A673 (cell line): ENCODE measurements around the gene VPS26B. TPM values are rescaled to one million over a fixed set of nuclear protein-coding genes. Genes with fewer than 3 reads are reported as not detected.

Source experiments
- BruUV-seq: library from RNA; stranded (reverse); fragments of 400-500 nt; replicated peaks from 2 replicates; lab custom pipeline; 2021; lab: Mats Ljungman, UMichigan
- CTCF ChIA-PET: fragments of 300-600 bp; sonication (Branson Sonifier 250); formaldehyde crosslinking; loops from one replicate; lab custom pipeline; 2022; ENCODE audit warnings: antibody characterized with exemption; lab: Charles Lee
- POLR2A ChIA-PET: fragments of 300-600 bp; sonication (Branson Sonifier 250); formaldehyde crosslinking; loops from one replicate; lab custom pipeline; 2022; ENCODE audit warnings: antibody characterized with exemption; ENCODE audit not compliant: low non-redundant PET; lab: Charles Lee
- DNase-seq: peaks from one replicate; pipeline ENCODE4 v3.0.0-alpha.2; 2015; ENCODE audit warnings: low spot score
- H3K27ac ChIP-seq: fragments of 200-600 bp; sonication (generic); 2 replicates; pipeline ENCODE4 v1.5.1; 2016; ENCODE audit warnings: mixed run types, low read depth, mild to moderate bottlenecking, mixed read lengths, antibody characterized with exemption, low read length; ENCODE audit not compliant: poor library complexity, severe bottlenecking
- H3K27me3 ChIP-seq: fragments of 200-600 bp; sonication (generic); replicated peaks from 2 replicates; pipeline ENCODE4 v1.6.1; 2017; ENCODE audit warnings: mixed run types, low read depth, mild to moderate bottlenecking, mixed read lengths, antibody characterized with exemption, low read length; ENCODE audit not compliant: insufficient read depth, poor library complexity
- H3K36me3 ChIP-seq: fragments of 200-600 bp; sonication (generic); 2 replicates; pipeline ENCODE4 v1.6.1; 2016; ENCODE audit warnings: mixed run types, mild to moderate bottlenecking, mixed read lengths, antibody characterized with exemption, low read length; ENCODE audit not compliant: insufficient read depth, poor library complexity, severe bottlenecking
- H3K4me1 ChIP-seq: fragments of 200-600 bp; sonication (generic); 2 replicates; pipeline ENCODE4 v1.6.1; 2017; ENCODE audit warnings: mixed run types, mild to moderate bottlenecking, mixed read lengths, antibody characterized with exemption, low read length; ENCODE audit not compliant: insufficient read depth, poor library complexity, severe bottlenecking
- H3K4me3 ChIP-seq: fragments of 200-600 bp; sonication (generic); 2 replicates; pipeline ENCODE4 v1.5.1; 2016; ENCODE audit warnings: low read depth, mixed run types, mild to moderate bottlenecking, mixed read lengths, low read length; ENCODE audit not compliant: poor library complexity, severe bottlenecking
- H3K9me3 ChIP-seq: fragments of 200-600 bp; sonication (generic); 2 replicates; pipeline ENCODE4 v1.6.1; 2016; ENCODE audit warnings: mixed run types, low read depth, mild to moderate bottlenecking, mixed read lengths, antibody characterized with exemption, low read length; ENCODE audit not compliant: poor library complexity, severe bottlenecking
- EZH2 ChIP-seq: fragments of 200-600 bp; sonication (generic); IDR thresholded peaks from 2 replicates; pipeline ENCODE4 v1.6.1; 2017; ENCODE audit warnings: borderline replicate concordance, low read depth, mild to moderate bottlenecking, mixed read lengths, antibody characterized with exemption, low read length; ENCODE audit not compliant: poor library complexity, severe bottlenecking
- intact Hi-C: fragments of 100-400 bp; cut with micrococcal nuclease; formaldehyde crosslinking; loops from one replicate; pipeline ENCODE4 v1.10.0; 2022; ENCODE audit not compliant: unreplicated experiment
- total RNA-seq: library from RNA; stranded (reverse); gene quantifications from 2 replicates; pipeline ENCODE4 v1.2.3, GENCODE V29; 2021
- TF ChIP-seq, protein P1 (sequence below): fragments of 300-800, 200-600 bp; sonication (generic); conservative IDR thresholded peaks from 2 replicates; pipeline ENCODE4 v1.5.1; 2017; ENCODE audit warnings: low read depth, mild to moderate bottlenecking, antibody characterized with exemption, low read length, moderate library complexity, mixed read lengths

The VPS26B gene
- total RNA-seq, 1 experiment from 2014 or later = 51.3 TPM

DNA sequence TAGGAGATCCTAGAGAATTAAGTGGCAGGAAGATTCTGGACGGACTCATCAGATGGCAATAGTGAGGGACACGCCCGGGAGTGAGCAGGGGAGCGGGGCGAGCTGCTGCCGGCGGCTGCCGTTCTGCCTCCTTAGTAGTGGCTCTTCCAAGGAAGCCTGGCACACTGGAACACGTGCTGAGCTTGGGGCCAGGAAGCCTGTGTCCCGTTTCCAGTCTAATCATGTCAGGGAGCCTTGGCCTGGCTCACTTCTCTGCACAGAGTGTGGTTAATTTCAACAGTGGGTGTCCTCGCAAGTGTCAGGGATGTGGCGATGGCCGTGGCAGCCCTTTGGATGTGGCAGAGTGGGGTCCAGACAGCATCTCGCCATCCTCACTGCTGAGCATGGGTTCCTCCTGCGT is 68.2 kb downstream of the VPS26B start:
- POLR2A ChIA-PET = no interaction called here
- BruUV-seq = no TSS peak
- CTCF ChIA-PET = no interaction called here
- Histone ChIP-seq H3K4me1 (no peaks in the 10 kb centered on the region), H3K36me3 (no peaks in the 10 kb centered on the region), H3K27ac (no peak overlapping the region), H3K27me3 (no peaks in the 10 kb centered on the region), H3K4me3 (no peak overlapping the region), H3K9me3 (no peaks in the 10 kb centered on the region)
- intact Hi-C loops = no loop called here
- TF ChIP-seq EZH2 = no peak
- TF ChIP-seq, protein P1, sequence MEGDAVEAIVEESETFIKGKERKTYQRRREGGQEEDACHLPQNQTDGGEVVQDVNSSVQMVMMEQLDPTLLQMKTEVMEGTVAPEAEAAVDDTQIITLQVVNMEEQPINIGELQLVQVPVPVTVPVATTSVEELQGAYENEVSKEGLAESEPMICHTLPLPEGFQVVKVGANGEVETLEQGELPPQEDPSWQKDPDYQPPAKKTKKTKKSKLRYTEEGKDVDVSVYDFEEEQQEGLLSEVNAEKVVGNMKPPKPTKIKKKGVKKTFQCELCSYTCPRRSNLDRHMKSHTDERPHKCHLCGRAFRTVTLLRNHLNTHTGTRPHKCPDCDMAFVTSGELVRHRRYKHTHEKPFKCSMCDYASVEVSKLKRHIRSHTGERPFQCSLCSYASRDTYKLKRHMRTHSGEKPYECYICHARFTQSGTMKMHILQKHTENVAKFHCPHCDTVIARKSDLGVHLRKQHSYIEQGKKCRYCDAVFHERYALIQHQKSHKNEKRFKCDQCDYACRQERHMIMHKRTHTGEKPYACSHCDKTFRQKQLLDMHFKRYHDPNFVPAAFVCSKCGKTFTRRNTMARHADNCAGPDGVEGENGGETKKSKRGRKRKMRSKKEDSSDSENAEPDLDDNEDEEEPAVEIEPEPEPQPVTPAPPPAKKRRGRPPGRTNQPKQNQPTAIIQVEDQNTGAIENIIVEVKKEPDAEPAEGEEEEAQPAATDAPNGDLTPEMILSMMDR = no peak
- no peak for DNase-seq

DNA sequence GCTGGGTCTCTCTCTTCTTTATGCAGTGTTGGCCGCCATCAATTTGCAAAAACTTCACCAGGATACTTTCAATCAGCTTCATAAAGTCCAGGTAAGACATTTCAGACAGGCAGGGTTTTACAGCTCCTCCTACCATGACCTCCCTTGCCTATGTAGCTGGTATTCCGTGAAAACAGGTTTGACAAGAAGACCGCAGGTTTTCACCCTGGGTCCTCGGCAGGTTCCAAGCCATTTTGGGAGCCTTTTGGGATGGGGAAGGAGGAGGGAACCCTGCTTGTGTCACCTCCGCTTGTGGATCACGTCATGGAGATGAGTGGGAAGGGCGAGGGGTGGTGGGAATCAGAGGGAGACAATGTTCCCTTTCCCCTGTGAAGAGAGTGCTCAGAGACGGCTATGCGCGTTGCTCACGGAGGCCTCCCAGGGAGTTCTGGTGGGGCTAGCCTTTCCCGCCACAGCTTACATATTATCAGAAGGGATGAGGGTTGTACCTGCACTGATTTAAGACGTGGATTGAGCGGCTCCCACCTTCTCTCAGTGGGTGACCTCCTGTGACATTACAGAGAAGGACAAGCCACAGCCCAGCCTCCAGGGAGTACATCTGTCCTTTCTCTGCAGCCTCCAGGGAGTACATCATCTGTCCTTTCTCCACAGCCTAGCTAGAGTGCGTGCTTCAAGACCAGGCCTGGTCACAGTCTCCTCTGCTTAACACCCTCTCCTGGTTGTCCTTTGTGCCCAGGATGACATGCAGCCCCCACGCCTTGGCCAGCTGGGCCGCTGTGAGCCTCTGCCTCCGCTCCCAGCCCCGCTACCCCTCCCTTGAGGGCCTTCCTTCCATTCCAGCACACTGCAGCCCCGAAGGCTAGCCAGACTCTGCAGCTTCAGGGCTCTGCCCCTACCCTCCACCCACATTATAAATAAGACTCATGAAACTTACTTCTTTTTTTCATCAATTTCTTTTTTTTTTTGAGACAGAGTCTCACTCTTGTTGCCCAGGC is 68.9 kb downstream of the VPS26B start:
- DNase-seq = no peak

DNA sequence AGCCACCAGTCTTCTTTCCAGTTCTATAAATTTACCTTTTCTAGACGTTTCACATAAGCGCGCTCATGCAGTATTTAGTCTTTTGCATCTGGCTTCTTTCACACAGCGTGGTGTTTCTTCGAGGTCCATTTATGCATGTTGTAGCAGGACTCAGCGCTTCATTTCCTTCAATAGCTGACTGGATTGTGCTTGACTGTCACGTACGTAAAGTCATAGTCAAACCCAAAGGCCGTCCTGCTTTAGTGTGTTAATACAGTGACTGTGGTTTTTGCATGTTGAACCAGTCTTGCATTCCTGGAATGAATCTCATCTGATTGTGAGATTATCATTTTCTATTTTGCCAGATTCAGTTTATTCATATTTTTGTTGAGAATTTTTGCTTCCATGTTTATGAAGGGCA is 70.2 kb downstream of the VPS26B start:
- TF ChIP-seq, protein P1 = no peak
- no peak for TF ChIP-seq EZH2
- no peak for DNase-seq
- Histone ChIP-seq H3K4me1 (no peaks in the 10 kb centered on the region), H3K27me3 (no peaks in the 10 kb centered on the region), H3K27ac (no peak overlapping the region), H3K9me3 (no peaks in the 10 kb centered on the region), H3K36me3 (no peaks in the 10 kb centered on the region), H3K4me3 (no peak overlapping the region)
- CTCF ChIA-PET = no interaction called here
- intact Hi-C loops = no loop called here
- no TSS peak for BruUV-seq
- POLR2A ChIA-PET = no interaction called here

More for the DNA sequence above, 68.9 kb downstream of the VPS26B start:
- TF ChIP-seq EZH2 = no peak
- TF ChIP-seq, protein P1 = no peak
- Histone ChIP-seq H3K36me3 (no peaks in the 10 kb centered on the region), H3K9me3 (no peaks in the 10 kb centered on the region), H3K4me1 (no peaks in the 10 kb centered on the region), H3K4me3 (no peak overlapping the region), H3K27me3 (no peaks in the 10 kb centered on the region), H3K27ac (no peak overlapping the region)
- no TSS peak for BruUV-seq
- intact Hi-C loops = no loop called here
- ChIA-PET CTCF (no interaction called here), POLR2A (no interaction called here)

Other genes starting within 250 kb of the VPS26B start
- 9.0 and 14.5 TPM in 2 replicates for gene JAM3, start 155.6 kb upstream of the VPS26B start, total RNA-seq
- 120 and 127 TPM in 2 replicates for gene NCAPD3, start 704 bp upstream of the VPS26B start, total RNA-seq
- gene THYN1, start 28.7 kb downstream of the VPS26B start, total RNA-seq = 57.2 and 60.2 TPM in 2 replicates
- gene ACAD8, start 28.9 kb downstream of the VPS26B start, total RNA-seq = 32.3 and 34.8 TPM in 2 replicates
- gene GLB1L3, start 51.7 kb downstream of the VPS26B start, total RNA-seq = 0.09 and 0.17 TPM in 2 replicates
- gene GLB1L2, start 107.3 kb downstream of the VPS26B start, total RNA-seq = 21.7 and 22.6 TPM in 2 replicates
- 3.7 and 5.5 TPM in 2 replicates for gene B3GAT1, start 187.6 kb downstream of the VPS26B start, total RNA-seq